K562 (cell line): ENCODE measurements around the gene DLGAP1. TPM values are rescaled to one million over a fixed set of nuclear protein-coding genes. Genes with fewer than 3 reads are reported as not detected.

Experiments used
- BRF1 ChIP-seq: IDR thresholded peaks from 3 replicates; pipeline ENCODE4 v1.6.1; 2011; ENCODE audit warnings: borderline replicate concordance, mild to moderate bottlenecking; ENCODE audit not compliant: insufficient read length; ENCODE audit errors: extremely low read depth
- CEBPG ChIP-seq, 3 experiments: fragments of 200-800 bp in 1 of 3; sonication (Bioruptor generic) in 1 of 3; sonication (generic) in 1 of 3; formaldehyde crosslinking in 1 of 3; IDR thresholded peaks in 2 of 3; conservative IDR thresholded peaks in 1 of 3; 2 replicates each; pipeline versions ENCODE4 v1.6.1 to v1.8.0; 2016 to 2022; ENCODE audit warnings: missing compliant biosample characterization in 2 of 3, missing genetic modification characterization in 2 of 3, mild to moderate bottlenecking in 1 of 3, missing genetic modification reagents in 1 of 3
- CXXC5 ChIP-seq: fragments of 250-450 bp; sonication (Bioruptor Pico); IDR thresholded peaks from 2 replicates; pipeline ENCODE4 v1.8.0; 2022; ENCODE audit warnings: inconsistent platforms, mild to moderate bottlenecking, moderate library complexity
- DMBX1 ChIP-seq: fragments of 250-450 bp; sonication (Bioruptor Pico); IDR thresholded peaks from 2 replicates; pipeline ENCODE4 v1.8.0; 2022; ENCODE audit warnings: inconsistent platforms, mild to moderate bottlenecking, moderate library complexity, borderline replicate concordance
- GABPB1 ChIP-seq: sonication (generic); formaldehyde crosslinking; IDR thresholded peaks from 2 replicates; pipeline ENCODE4 v1.8.0; 2022; ENCODE audit warnings: mild to moderate bottlenecking, missing genetic modification reagents
- MCM2 ChIP-seq: fragments of 450-650 bp; IDR thresholded peaks from 2 replicates; pipeline ENCODE4 v1.6.1; 2017; ENCODE audit warnings: low read depth, mild to moderate bottlenecking
- PHF21A ChIP-seq: fragments of 450-650 bp; IDR thresholded peaks from 2 replicates; pipeline ENCODE4 v1.6.1; 2017; ENCODE audit warnings: low read depth, borderline replicate concordance
- SOX6 ChIP-seq: fragments of 450-650 bp; IDR thresholded peaks from 2 replicates; pipeline ENCODE4 v1.6.1; 2014; ENCODE audit warnings: mild to moderate bottlenecking
- TCFL5 ChIP-seq: fragments of 250-450 bp; sonication (Bioruptor Pico); conservative IDR thresholded peaks from 2 replicates; pipeline ENCODE4 v1.6.1; 2021; ENCODE audit warnings: mild to moderate bottlenecking, moderate library complexity, matching md5 sums
- polyA plus RNA-seq, 8 experiments: library from polyadenylated mRNA; depleted of rRNA in 4 of 8; stranded (reverse) in 5 of 8; unstranded in 3 of 8; fragments of >200 nt; fragmentation: Nextera tagmentation in 2 of 8; fragmentation: Illumina TruSeq in 1 of 8; extraction: Ambion mirVana in 2 of 8; extraction: Trizol in 1 of 8; gene quantifications; 2 replicates each; pipeline versions ENCODE4 v1.2.1 to v1.2.3, GENCODE V29; 2011 to 2014; ENCODE audit warnings: inconsistent platforms in 1 of 8, missing spikeins in 1 of 8
- total RNA-seq, 7 experiments: library from RNA; depleted of rRNA in 6 of 7; stranded (reverse); fragments of >200 nt in 6 of 7; fragmentation: Illumina TruSeq in 2 of 7; extraction: Trizol in 2 of 7; gene quantifications; 2 replicates each; pipeline versions ENCODE4 v1.2.1 to v1.2.3, GENCODE V29; 2011 to 2021; ENCODE audit warnings: low replicate concordance in 1 of 7
- TF ChIP-seq, protein P1 (sequence below): fragments of 450-650 bp; IDR thresholded peaks from 2 replicates; pipeline ENCODE4 v1.6.1; 2016; ENCODE audit warnings: mild to moderate bottlenecking, moderate library complexity
- TF ChIP-seq, protein P2 (sequence below): sonication (generic); formaldehyde crosslinking; IDR thresholded peaks from 2 replicates; pipeline ENCODE4 v1.8.0; 2022; ENCODE audit warnings: missing genetic modification reagents, mild to moderate bottlenecking, moderate library complexity, borderline replicate concordance
- TF ChIP-seq, protein P3 (sequence below): fragments of 450-650 bp; formaldehyde crosslinking; IDR thresholded peaks from 2 replicates; pipeline ENCODE4 v1.4.0; 2022; ENCODE audit warnings: missing genetic modification characterization
- TF ChIP-seq, protein P4 (sequence below): IDR thresholded peaks from 2 replicates; pipeline ENCODE4 v1.6.1; 2011; ENCODE audit not compliant: insufficient read length; ENCODE audit errors: extremely low read depth

DLGAP1 gene
- total and polyA plus RNA-seq, 9 of the 15 experiments (the other 6 are each of a cell fraction or from before 2014, with no cell fraction given): 0.04 to 0.22 (median 0.08) TPM

DNA sequence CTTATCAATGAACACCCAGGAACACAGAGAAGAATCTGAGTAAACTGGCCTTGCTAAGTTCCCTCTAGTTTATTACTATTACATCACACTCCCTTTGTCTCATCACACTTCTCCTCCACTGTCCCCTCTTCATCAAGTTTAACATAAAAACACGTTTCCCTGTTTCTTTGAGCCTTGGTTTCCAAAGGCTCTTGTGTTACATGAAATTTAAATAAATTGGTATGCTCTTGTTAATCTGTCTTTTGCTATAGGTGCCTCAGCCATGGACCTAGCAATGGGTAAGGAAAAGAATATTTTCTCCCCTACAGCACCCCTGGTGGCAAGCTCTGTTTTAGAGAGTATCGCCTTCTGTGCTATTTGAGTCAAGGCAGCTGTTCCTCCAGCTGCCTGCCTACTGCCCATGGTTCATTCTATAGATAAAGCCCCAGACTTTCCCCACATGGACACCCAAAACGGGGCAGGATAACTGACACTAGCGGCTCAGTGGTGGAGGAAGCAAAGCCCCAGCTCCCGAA, 973.4 kb downstream of the DLGAP1 start (continued):
- TF ChIP-seq, protein P1, sequence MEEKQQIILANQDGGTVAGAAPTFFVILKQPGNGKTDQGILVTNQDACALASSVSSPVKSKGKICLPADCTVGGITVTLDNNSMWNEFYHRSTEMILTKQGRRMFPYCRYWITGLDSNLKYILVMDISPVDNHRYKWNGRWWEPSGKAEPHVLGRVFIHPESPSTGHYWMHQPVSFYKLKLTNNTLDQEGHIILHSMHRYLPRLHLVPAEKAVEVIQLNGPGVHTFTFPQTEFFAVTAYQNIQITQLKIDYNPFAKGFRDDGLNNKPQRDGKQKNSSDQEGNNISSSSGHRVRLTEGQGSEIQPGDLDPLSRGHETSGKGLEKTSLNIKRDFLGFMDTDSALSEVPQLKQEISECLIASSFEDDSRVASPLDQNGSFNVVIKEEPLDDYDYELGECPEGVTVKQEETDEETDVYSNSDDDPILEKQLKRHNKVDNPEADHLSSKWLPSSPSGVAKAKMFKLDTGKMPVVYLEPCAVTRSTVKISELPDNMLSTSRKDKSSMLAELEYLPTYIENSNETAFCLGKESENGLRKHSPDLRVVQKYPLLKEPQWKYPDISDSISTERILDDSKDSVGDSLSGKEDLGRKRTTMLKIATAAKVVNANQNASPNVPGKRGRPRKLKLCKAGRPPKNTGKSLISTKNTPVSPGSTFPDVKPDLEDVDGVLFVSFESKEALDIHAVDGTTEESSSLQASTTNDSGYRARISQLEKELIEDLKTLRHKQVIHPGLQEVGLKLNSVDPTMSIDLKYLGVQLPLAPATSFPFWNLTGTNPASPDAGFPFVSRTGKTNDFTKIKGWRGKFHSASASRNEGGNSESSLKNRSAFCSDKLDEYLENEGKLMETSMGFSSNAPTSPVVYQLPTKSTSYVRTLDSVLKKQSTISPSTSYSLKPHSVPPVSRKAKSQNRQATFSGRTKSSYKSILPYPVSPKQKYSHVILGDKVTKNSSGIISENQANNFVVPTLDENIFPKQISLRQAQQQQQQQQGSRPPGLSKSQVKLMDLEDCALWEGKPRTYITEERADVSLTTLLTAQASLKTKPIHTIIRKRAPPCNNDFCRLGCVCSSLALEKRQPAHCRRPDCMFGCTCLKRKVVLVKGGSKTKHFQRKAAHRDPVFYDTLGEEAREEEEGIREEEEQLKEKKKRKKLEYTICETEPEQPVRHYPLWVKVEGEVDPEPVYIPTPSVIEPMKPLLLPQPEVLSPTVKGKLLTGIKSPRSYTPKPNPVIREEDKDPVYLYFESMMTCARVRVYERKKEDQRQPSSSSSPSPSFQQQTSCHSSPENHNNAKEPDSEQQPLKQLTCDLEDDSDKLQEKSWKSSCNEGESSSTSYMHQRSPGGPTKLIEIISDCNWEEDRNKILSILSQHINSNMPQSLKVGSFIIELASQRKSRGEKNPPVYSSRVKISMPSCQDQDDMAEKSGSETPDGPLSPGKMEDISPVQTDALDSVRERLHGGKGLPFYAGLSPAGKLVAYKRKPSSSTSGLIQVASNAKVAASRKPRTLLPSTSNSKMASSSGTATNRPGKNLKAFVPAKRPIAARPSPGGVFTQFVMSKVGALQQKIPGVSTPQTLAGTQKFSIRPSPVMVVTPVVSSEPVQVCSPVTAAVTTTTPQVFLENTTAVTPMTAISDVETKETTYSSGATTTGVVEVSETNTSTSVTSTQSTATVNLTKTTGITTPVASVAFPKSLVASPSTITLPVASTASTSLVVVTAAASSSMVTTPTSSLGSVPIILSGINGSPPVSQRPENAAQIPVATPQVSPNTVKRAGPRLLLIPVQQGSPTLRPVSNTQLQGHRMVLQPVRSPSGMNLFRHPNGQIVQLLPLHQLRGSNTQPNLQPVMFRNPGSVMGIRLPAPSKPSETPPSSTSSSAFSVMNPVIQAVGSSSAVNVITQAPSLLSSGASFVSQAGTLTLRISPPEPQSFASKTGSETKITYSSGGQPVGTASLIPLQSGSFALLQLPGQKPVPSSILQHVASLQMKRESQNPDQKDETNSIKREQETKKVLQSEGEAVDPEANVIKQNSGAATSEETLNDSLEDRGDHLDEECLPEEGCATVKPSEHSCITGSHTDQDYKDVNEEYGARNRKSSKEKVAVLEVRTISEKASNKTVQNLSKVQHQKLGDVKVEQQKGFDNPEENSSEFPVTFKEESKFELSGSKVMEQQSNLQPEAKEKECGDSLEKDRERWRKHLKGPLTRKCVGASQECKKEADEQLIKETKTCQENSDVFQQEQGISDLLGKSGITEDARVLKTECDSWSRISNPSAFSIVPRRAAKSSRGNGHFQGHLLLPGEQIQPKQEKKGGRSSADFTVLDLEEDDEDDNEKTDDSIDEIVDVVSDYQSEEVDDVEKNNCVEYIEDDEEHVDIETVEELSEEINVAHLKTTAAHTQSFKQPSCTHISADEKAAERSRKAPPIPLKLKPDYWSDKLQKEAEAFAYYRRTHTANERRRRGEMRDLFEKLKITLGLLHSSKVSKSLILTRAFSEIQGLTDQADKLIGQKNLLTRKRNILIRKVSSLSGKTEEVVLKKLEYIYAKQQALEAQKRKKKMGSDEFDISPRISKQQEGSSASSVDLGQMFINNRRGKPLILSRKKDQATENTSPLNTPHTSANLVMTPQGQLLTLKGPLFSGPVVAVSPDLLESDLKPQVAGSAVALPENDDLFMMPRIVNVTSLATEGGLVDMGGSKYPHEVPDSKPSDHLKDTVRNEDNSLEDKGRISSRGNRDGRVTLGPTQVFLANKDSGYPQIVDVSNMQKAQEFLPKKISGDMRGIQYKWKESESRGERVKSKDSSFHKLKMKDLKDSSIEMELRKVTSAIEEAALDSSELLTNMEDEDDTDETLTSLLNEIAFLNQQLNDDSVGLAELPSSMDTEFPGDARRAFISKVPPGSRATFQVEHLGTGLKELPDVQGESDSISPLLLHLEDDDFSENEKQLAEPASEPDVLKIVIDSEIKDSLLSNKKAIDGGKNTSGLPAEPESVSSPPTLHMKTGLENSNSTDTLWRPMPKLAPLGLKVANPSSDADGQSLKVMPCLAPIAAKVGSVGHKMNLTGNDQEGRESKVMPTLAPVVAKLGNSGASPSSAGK: peak; percentile 16; the same call in 1 of the 2 replicates
- TF ChIP-seq MCM2 (no peak), DMBX1 (CRISPR knock-in tag) (no peak), CEBPG (CRISPR knock-in tag; IDR thresholded peaks at IDR 0.05) (0 out of 2 replicates have a peak, but pooled peaks have one; percentile 32), CEBPG (tag; conservative IDR thresholded peaks at IDR 0.05 in 1 of 2, IDR thresholded peaks at IDR 0.05 in 1 of 2) (peak; percentile 47 to 82; a peak in 3 of 4 replicates), SOX6 (peak; percentile 13; the same call in 1 of the 2 replicates), CXXC5 (CRISPR knock-in tag) (no peak), BRF1 (no peak), PHF21A (no peak), GABPB1 (CRISPR knock-in tag) (0 out of 2 replicates have a peak, but pooled peaks have one; percentile 19), TCFL5 (CRISPR knock-in tag) (no peak)
- TF ChIP-seq, protein P2, sequence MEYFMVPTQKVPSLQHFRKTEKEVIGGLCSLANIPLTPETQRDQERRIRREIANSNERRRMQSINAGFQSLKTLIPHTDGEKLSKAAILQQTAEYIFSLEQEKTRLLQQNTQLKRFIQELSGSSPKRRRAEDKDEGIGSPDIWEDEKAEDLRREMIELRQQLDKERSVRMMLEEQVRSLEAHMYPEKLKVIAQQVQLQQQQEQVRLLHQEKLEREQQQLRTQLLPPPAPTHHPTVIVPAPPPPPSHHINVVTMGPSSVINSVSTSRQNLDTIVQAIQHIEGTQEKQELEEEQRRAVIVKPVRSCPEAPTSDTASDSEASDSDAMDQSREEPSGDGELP (CRISPR knock-in tag): peak; percentile 80
- TF ChIP-seq, protein P3, sequence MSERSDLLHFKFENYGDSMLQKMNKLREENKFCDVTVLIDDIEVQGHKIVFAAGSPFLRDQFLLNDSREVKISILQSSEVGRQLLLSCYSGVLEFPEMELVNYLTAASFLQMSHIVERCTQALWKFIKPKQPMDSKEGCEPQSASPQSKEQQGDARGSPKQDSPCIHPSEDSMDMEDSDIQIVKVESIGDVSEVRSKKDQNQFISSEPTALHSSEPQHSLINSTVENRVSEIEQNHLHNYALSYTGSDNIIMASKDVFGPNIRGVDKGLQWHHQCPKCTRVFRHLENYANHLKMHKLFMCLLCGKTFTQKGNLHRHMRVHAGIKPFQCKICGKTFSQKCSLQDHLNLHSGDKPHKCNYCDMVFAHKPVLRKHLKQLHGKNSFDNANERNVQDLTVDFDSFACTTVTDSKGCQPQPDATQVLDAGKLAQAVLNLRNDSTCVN (CRISPR knock-in tag): no peak
- TF ChIP-seq, protein P4, sequence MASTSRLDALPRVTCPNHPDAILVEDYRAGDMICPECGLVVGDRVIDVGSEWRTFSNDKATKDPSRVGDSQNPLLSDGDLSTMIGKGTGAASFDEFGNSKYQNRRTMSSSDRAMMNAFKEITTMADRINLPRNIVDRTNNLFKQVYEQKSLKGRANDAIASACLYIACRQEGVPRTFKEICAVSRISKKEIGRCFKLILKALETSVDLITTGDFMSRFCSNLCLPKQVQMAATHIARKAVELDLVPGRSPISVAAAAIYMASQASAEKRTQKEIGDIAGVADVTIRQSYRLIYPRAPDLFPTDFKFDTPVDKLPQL: no peak
